Aorta (tissue), 5 donors: ENCODE results near the gene EP400. TPM values are rescaled to one million over a fixed set of nuclear protein-coding genes. Genes with fewer than 3 reads are reported as not detected.

ENCODE experiments used
- ATAC-seq: fragments of 200-7000 bp; cut with Tn5 transposase; one replicate; pipeline ENCODE4 v1.9.1; 2022; ENCODE audit warnings: moderate library complexity; ENCODE audit not compliant: low FRiP score
- DNase-seq, 2 donors: peaks; one replicate each; pipeline ENCODE4 v3.0.0-alpha.2; 2020
- H3K27ac ChIP-seq, 2 donors: one replicate each; pipeline ENCODE4 v1.5.1; 2013; ENCODE audit warnings: low read length in 2 of 2, mild to moderate bottlenecking in 2 of 2, moderate library complexity in 2 of 2, control low read depth in 1 of 2, inconsistent platforms in 1 of 2, low read depth in 1 of 2
- H3K27me3 ChIP-seq, 2 donors: one replicate each; pipeline ENCODE4 v1.6.1; 2013; ENCODE audit warnings: control low read depth in 1 of 2, low read length in 1 of 2, mild to moderate bottlenecking in 1 of 2, moderate library complexity in 1 of 2; ENCODE audit not compliant: insufficient read depth in 2 of 2, control insufficient read depth in 1 of 2
- H3K36me3 ChIP-seq, 2 donors: one replicate each; pipeline ENCODE4 v1.6.1; 2013; ENCODE audit warnings: control low read depth in 1 of 2, low read length in 1 of 2, mild to moderate bottlenecking in 1 of 2; ENCODE audit not compliant: insufficient read depth in 2 of 2, control insufficient read depth in 1 of 2
- H3K4me1 ChIP-seq, 2 donors: one replicate each; pipeline ENCODE4 v1.6.1; 2013; ENCODE audit warnings: low read length in 2 of 2, control low read depth in 1 of 2, mild to moderate bottlenecking in 1 of 2, moderate library complexity in 1 of 2; ENCODE audit not compliant: insufficient read depth in 2 of 2, control insufficient read depth in 1 of 2
- H3K4me3 ChIP-seq, 2 donors: one replicate each; pipeline ENCODE4 v1.5.1; 2013; ENCODE audit warnings: low read length in 2 of 2, control low read depth in 1 of 2, mild to moderate bottlenecking in 1 of 2
- H3K9me3 ChIP-seq: one replicate; pipeline ENCODE4 v1.6.1; 2013; ENCODE audit warnings: mild to moderate bottlenecking, low read length; ENCODE audit not compliant: control insufficient read depth
- WGBS, 2 donors: extraction: QIAGEN DNeasy Blood & Tissue Kit; methylation state at CpG; one replicate each; pipeline ENCODE4 v1.1.7; 2013; 5-methylcytosine and 5-hydroxymethylcytosine counted together
- intact Hi-C, 2 donors: fragments of 100-400 bp; cut with DNase I; formaldehyde crosslinking; loops; one replicate each; pipeline versions ENCODE4 v1.14.2 to v1.15.0; 2022
- polyA plus RNA-seq, 2 donors: library from polyadenylated mRNA; stranded (reverse); fragments of 200-250 nt; gene quantifications; one replicate each; pipeline ENCODE4 v1.2.3, GENCODE V29; 2013
- total RNA-seq, 2 donors: library from RNA; stranded (reverse); fragmentation: NEBNext Ultra II Directional; extraction: Animal tissue kit (Norgen Biotek cat#: 25700); gene quantifications; one replicate each; pipeline ENCODE4 v1.2.1, GENCODE V29; 2021
- donor health status: healthy with polysubstance abuse.
- donor health status: Bipolar disorder and iron deficiency.
- donor health status: DM: no; HTN: no; CAD: no.
- donor health status: DM: no; HTN: no; CAD: no.
- donor health status: DM: yes; HTN: yes; CAD: no.

Gene EP400
- total and polyA plus RNA-seq, 4 donors = 2.8 to 52.9 (median 28.1) TPM

- Histone ChIP-seq H3K4me3 (no peak overlapping the region), H3K4me1 (no peaks in the 10 kb centered on the region), H3K36me3 (no peaks in the 10 kb centered on the region), H3K9me3 (no peaks in the 10 kb centered on the region), H3K27me3 (no peaks in the 10 kb centered on the region), H3K27ac (no peak overlapping the region)
- intact Hi-C loops = no loop called here
- WGBS, 2 donors = 74 to 80% methylated on average over 8 of the region's 8 CpGs
- peak in 1 of 2 donors; percentile 15 for DNase-seq
- no peak for ATAC-seq
Observed at GRCh38 chr12:131962069-131962468, 12.3 kb downstream of the EP400 start.

GRCh38 chr12:131963381-131963780, 13.6 kb downstream of the EP400 start:
- Histone ChIP-seq H3K27me3 (no peaks in the 10 kb centered on the region), H3K36me3 (no peaks in the 10 kb centered on the region), H3K27ac (no peak overlapping the region), H3K9me3 (no peaks in the 10 kb centered on the region), H3K4me3 (no peak overlapping the region), H3K4me1 (no peaks in the 10 kb centered on the region)
- ATAC-seq = no peak
- no peak for DNase-seq
- WGBS, 2 donors = 85 to 87% methylated on average over 4 of the region's 4 CpGs
- intact Hi-C loops = no loop called here

GRCh38 chr12:131965073-131965472, 15.3 kb downstream of the EP400 start:
- Histone ChIP-seq H3K4me3 (no peak overlapping the region), H3K4me1 (no peaks in the 10 kb centered on the region), H3K36me3 (no peaks in the 10 kb centered on the region), H3K27me3 (no peaks in the 10 kb centered on the region), H3K27ac (no peak overlapping the region), H3K9me3 (no peaks in the 10 kb centered on the region)
- 72 to 74% methylated on average over 2 of the region's 2 CpGs for WGBS, 2 donors
- DNase-seq (no peak), ATAC-seq (no peak)
- intact Hi-C loops = no loop called here

GRCh38 chr12:131971226-131971625, 21.5 kb downstream of the EP400 start:
- no peak for ATAC-seq
- 4 to 8% methylated on average over 1 of the region's 1 CpG for WGBS, 2 donors

GRCh38 chr12:131975228-131975627, 25.5 kb downstream of the EP400 start:
- H3K27ac ChIP-seq = no peak overlapping the region
- no peaks in the 10 kb centered on the region for H3K27me3 ChIP-seq
- 90 to 95% methylated on average over 8 of the region's 8 CpGs for WGBS, 2 donors
- H3K4me1 ChIP-seq = no peaks in the 10 kb centered on the region
- H3K36me3 ChIP-seq = no peaks in the 10 kb centered on the region
- intact Hi-C loops = no loop called here
- DNase-seq (peak in 1 of 2 donors; percentile 26), ATAC-seq (no peak)
- H3K4me3 ChIP-seq = no peak overlapping the region
- no peaks in the 10 kb centered on the region for H3K9me3 ChIP-seq

More at GRCh38 chr12:131971226-131971625, 21.5 kb downstream of the EP400 start:
- H3K27me3 ChIP-seq = no peaks in the 10 kb centered on the region
- no peaks in the 10 kb centered on the region for H3K4me1 ChIP-seq
- intact Hi-C loops = no loop called here
- H3K4me3 ChIP-seq = no peak overlapping the region
- no peaks in the 10 kb centered on the region for H3K36me3 ChIP-seq
- DNase-seq = no peak
- no peak overlapping the region for H3K27ac ChIP-seq
- H3K9me3 ChIP-seq = no peaks in the 10 kb centered on the region

- Histone ChIP-seq H3K4me3 (no peak overlapping the region), H3K9me3 (no peaks in the 10 kb centered on the region), H3K27ac (no peak overlapping the region), H3K4me1 (no peaks in the 10 kb centered on the region), H3K27me3 (no peaks in the 10 kb centered on the region), H3K36me3 (peaks cover 5 to 8% of the 10 kb centered on the region in 2 donors)
- WGBS, 2 donors = 86 to 89% methylated on average over 12 of the region's 12 CpGs
- DNase-seq = no peak
- intact Hi-C loops = no loop called here
- no peak for ATAC-seq
Observed at GRCh38 chr12:131979606-131980005, 29.9 kb downstream of the EP400 start.

GRCh38 chr12:131980263-131980662, 30.5 kb downstream of the EP400 start:
- Histone ChIP-seq H3K27ac (no peak overlapping the region), H3K4me1 (no peaks in the 10 kb centered on the region), H3K9me3 (no peaks in the 10 kb centered on the region), H3K36me3 (peaks cover 5 to 8% of the 10 kb centered on the region in 2 donors), H3K4me3 (no peak overlapping the region), H3K27me3 (no peaks in the 10 kb centered on the region)
- DNase-seq = no peak
- no peak for ATAC-seq
- 74% methylated on average over 3 of the region's 3 CpGs for WGBS, 2 donors
- intact Hi-C loops = no loop called here

GRCh38 chr12:131981388-131981787, 31.6 kb downstream of the EP400 start:
- ATAC-seq (no peak), DNase-seq (no peak)
- Histone ChIP-seq H3K27ac (no peak overlapping the region), H3K9me3 (no peaks in the 10 kb centered on the region), H3K36me3 (peaks cover 5 to 8% of the 10 kb centered on the region in 2 donors), H3K27me3 (no peaks in the 10 kb centered on the region), H3K4me3 (no peak overlapping the region), H3K4me1 (no peaks in the 10 kb centered on the region)
- WGBS, 2 donors = 94 to 95% methylated on average over 10 of the region's 10 CpGs
- intact Hi-C loops = no loop called here

- DNase-seq = no peak
- Histone ChIP-seq H3K4me3 (no peak overlapping the region), H3K36me3 (peaks cover 5 to 8% of the 10 kb centered on the region in 2 donors), H3K9me3 (no peaks in the 10 kb centered on the region), H3K4me1 (no peaks in the 10 kb centered on the region), H3K27me3 (no peaks in the 10 kb centered on the region), H3K27ac (no peak overlapping the region)
- intact Hi-C loops = no loop called here
- no peak for ATAC-seq
- 93 to 95% methylated on average over 14 to 17 of the region's 17 CpGs for WGBS, 2 donors
Observed at GRCh38 chr12:131982041-131982440, 32.3 kb downstream of the EP400 start.
